Astrocyte (in vitro differentiated cells and primary cell): ENCODE results near the gene ADARB2. TPM values are rescaled to one million over a fixed set of nuclear protein-coding genes. Genes with fewer than 3 reads are reported as not detected.

Experiments
- DNase-seq: peaks from one replicate; pipeline ENCODE4 v3.0.0-alpha.2; 2010; ENCODE audit warnings: low read depth
- FAIRE-seq: peaks from 2 replicates; lab custom pipeline; 2011; peaks lifted over from hg19 to GRCh38; lab: Jason Lieb, UNC
- H2AFZ ChIP-seq: 2 replicates; pipeline ENCODE4 v1.6.0; 2012; ENCODE audit warnings: low read depth, low read length, inconsistent platforms
- H3K27ac ChIP-seq: 2 replicates; pipeline ENCODE4 v1.5.1; 2011; ENCODE audit warnings: low read depth, low read length, inconsistent platforms
- H3K27me3 ChIP-seq: 2 replicates; pipeline ENCODE4 v1.6.0; 2011; ENCODE audit warnings: low read length, inconsistent platforms; ENCODE audit not compliant: insufficient read depth
- H3K36me3 ChIP-seq: 2 replicates; pipeline ENCODE4 v1.5.1; 2011; ENCODE audit warnings: low read length, inconsistent platforms; ENCODE audit not compliant: insufficient read depth
- H3K4me1 ChIP-seq: 2 replicates; pipeline ENCODE4 v1.5.1; 2011; ENCODE audit warnings: low read length, inconsistent platforms; ENCODE audit not compliant: insufficient read depth
- H3K4me2 ChIP-seq: 2 replicates; pipeline ENCODE4 v1.6.0; 2012; ENCODE audit warnings: low read length, inconsistent platforms
- H3K4me3 ChIP-seq: 2 replicates; pipeline ENCODE4 v1.5.1; 2011; ENCODE audit warnings: low read depth, mild to moderate bottlenecking, low read length, inconsistent platforms; ENCODE audit not compliant: insufficient read depth
- H3K79me2 ChIP-seq: 2 replicates; pipeline ENCODE4 v1.6.0; 2012; ENCODE audit warnings: mild to moderate bottlenecking, low read length, inconsistent platforms; ENCODE audit not compliant: insufficient read depth
- H3K9ac ChIP-seq: 2 replicates; pipeline ENCODE4 v1.6.0; 2012; ENCODE audit warnings: mild to moderate bottlenecking, low read length, inconsistent platforms
- H3K9me3 ChIP-seq: 2 replicates; pipeline ENCODE4 v1.5.1; 2012; ENCODE audit warnings: low read depth, mild to moderate bottlenecking, low read length, inconsistent platforms; ENCODE audit not compliant: insufficient read depth
- H4K20me1 ChIP-seq: 2 replicates; pipeline ENCODE4 v1.6.0; 2012; ENCODE audit warnings: low read length, inconsistent platforms; ENCODE audit not compliant: insufficient read depth
- H3K27ac Mint-ChIP-seq: one replicate; pipeline ENCODE4 v1.8.0; 2021; ENCODE audit warnings: mild to moderate bottlenecking, mixed read lengths; ENCODE audit not compliant: unreplicated experiment
- H3K27me3 Mint-ChIP-seq: one replicate; pipeline ENCODE4 v1.8.0; 2021; ENCODE audit warnings: low read depth, mixed read lengths; ENCODE audit not compliant: unreplicated experiment
- H3K36me3 Mint-ChIP-seq: one replicate; pipeline ENCODE4 v1.8.0; 2021; ENCODE audit warnings: low read depth, mixed read lengths; ENCODE audit not compliant: unreplicated experiment
- H3K4me1 Mint-ChIP-seq: one replicate; pipeline ENCODE4 v1.8.0; 2021; ENCODE audit warnings: low read depth, mixed read lengths; ENCODE audit not compliant: unreplicated experiment
- H3K4me3 Mint-ChIP-seq: one replicate; pipeline ENCODE4 v1.8.0; 2021; ENCODE audit warnings: mild to moderate bottlenecking, moderate library complexity, mixed read lengths; ENCODE audit not compliant: unreplicated experiment
- H3K9me3 Mint-ChIP-seq: one replicate; pipeline ENCODE4 v1.8.0; 2021; ENCODE audit warnings: mild to moderate bottlenecking, mixed read lengths; ENCODE audit not compliant: unreplicated experiment
- CTCF ChIP-seq: IDR thresholded peaks from 2 replicates; pipeline ENCODE4 v1.5.1; 2011; ENCODE audit warnings: low read depth, mild to moderate bottlenecking, inconsistent platforms, low read length, moderate library complexity; ENCODE audit not compliant: insufficient read depth
- EZH2 ChIP-seq: IDR thresholded peaks from 2 replicates; pipeline ENCODE4 v1.6.1; 2012; ENCODE audit warnings: mild to moderate bottlenecking, low read length, inconsistent platforms; ENCODE audit not compliant: insufficient read depth
- total RNA-seq: library from RNA; stranded (reverse); gene quantifications from 2 replicates; pipeline ENCODE4 v1.2.1, GENCODE V29; 2021

ADARB2 gene
- total RNA-seq, 1 donor from 2014 or later: 0.18 TPM

GRCh38 chr10:1244493-1244892 lies 492.8 kb downstream of the ADARB2 start:
- Histone ChIP-seq H3K9me3 (peaks cover 7% of the 10 kb centered on the region), H3K27ac (no peak overlapping the region), H3K9ac (no peak overlapping the region), H3K4me1 (no peaks in the 10 kb centered on the region), H3K27me3 (no peaks in the 10 kb centered on the region), H3K4me2 (no peak overlapping the region), H2AFZ (no peak overlapping the region), H4K20me1 (no peaks in the 10 kb centered on the region), H3K79me2 (no peaks in the 10 kb centered on the region), H3K36me3 (no peaks in the 10 kb centered on the region), H3K4me3 (no peak overlapping the region)
- TF ChIP-seq CTCF (no peak), EZH2 (no peak)
- peaks cover 55% of the 10 kb centered on the region for H3K27me3 Mint-ChIP-seq
- H3K36me3 Mint-ChIP-seq: no peaks in the 10 kb centered on the region
- no peak overlapping the region for H3K27ac Mint-ChIP-seq
- FAIRE-seq (no peak), DNase-seq (no peak)
- H3K4me1 Mint-ChIP-seq: no peaks in the 10 kb centered on the region
- H3K4me3 Mint-ChIP-seq: no peak overlapping the region
- H3K9me3 Mint-ChIP-seq: peaks cover 6% of the 10 kb centered on the region

GRCh38 chr10:1243486-1244234 lies 493.7 kb downstream of the ADARB2 start:
- Histone ChIP-seq H3K27ac (no peak overlapping the region), H2AFZ (no peak overlapping the region), H3K4me2 (no peak overlapping the region), H3K9me3 (peaks cover 7% of the 10 kb centered on the region), H3K79me2 (no peaks in the 10 kb centered on the region), H4K20me1 (no peaks in the 10 kb centered on the region), H3K4me3 (no peak overlapping the region), H3K36me3 (no peaks in the 10 kb centered on the region), H3K4me1 (no peaks in the 10 kb centered on the region), H3K27me3 (no peaks in the 10 kb centered on the region), H3K9ac (no peak overlapping the region)
- DNase-seq: no peak
- FAIRE-seq: no peak
- peaks cover 52% of the 10 kb centered on the region for H3K27me3 Mint-ChIP-seq
- H3K4me1 Mint-ChIP-seq: no peaks in the 10 kb centered on the region
- no peak overlapping the region for H3K27ac Mint-ChIP-seq
- H3K4me3 Mint-ChIP-seq: no peak overlapping the region
- H3K36me3 Mint-ChIP-seq: no peaks in the 10 kb centered on the region
- peaks cover 6% of the 10 kb centered on the region for H3K9me3 Mint-ChIP-seq
- no peak for TF ChIP-seq CTCF
- no peak for TF ChIP-seq EZH2

GRCh38 chr10:1242975-1243374 lies 494.4 kb downstream of the ADARB2 start:
- Mint-ChIP-seq H3K27ac (no peak overlapping the region), H3K36me3 (no peaks in the 10 kb centered on the region), H3K4me1 (no peaks in the 10 kb centered on the region), H3K9me3 (peaks cover 6% of the 10 kb centered on the region), H3K4me3 (no peak overlapping the region), H3K27me3 (peaks cover 50% of the 10 kb centered on the region)
- H2AFZ ChIP-seq: no peak overlapping the region
- no peak overlapping the region for H3K4me2 ChIP-seq
- H3K27ac ChIP-seq: no peak overlapping the region
- H3K4me1 ChIP-seq: no peaks in the 10 kb centered on the region
- DNase-seq (no peak), FAIRE-seq (no peak)
- peaks cover 7% of the 10 kb centered on the region for H3K9me3 ChIP-seq
- H3K79me2 ChIP-seq: no peaks in the 10 kb centered on the region
- H4K20me1 ChIP-seq: no peaks in the 10 kb centered on the region
- H3K4me3 ChIP-seq: no peak overlapping the region
- no peaks in the 10 kb centered on the region for H3K36me3 ChIP-seq
- TF ChIP-seq EZH2 (no peak), CTCF (no peak)
- H3K9ac ChIP-seq: no peak overlapping the region
- H3K27me3 ChIP-seq: no peaks in the 10 kb centered on the region
